HG03064 (cell line): Measurements from ENCODE around the gene ZC3H12D.
"Not testable (repeated sequence)": the region's sequence is repeated elsewhere in the genome, so short reads cannot be mapped to it uniquely, and the experiment has no call there.

Source experiments
- ATAC-seq: cut with Tn5 transposase; IDR thresholded peaks from one replicate; pipeline ENCODE4 v1.9.1; 2021; ENCODE audit warnings: low read depth; ENCODE audit not compliant: unreplicated experiment

ZC3H12D gene

DNA sequence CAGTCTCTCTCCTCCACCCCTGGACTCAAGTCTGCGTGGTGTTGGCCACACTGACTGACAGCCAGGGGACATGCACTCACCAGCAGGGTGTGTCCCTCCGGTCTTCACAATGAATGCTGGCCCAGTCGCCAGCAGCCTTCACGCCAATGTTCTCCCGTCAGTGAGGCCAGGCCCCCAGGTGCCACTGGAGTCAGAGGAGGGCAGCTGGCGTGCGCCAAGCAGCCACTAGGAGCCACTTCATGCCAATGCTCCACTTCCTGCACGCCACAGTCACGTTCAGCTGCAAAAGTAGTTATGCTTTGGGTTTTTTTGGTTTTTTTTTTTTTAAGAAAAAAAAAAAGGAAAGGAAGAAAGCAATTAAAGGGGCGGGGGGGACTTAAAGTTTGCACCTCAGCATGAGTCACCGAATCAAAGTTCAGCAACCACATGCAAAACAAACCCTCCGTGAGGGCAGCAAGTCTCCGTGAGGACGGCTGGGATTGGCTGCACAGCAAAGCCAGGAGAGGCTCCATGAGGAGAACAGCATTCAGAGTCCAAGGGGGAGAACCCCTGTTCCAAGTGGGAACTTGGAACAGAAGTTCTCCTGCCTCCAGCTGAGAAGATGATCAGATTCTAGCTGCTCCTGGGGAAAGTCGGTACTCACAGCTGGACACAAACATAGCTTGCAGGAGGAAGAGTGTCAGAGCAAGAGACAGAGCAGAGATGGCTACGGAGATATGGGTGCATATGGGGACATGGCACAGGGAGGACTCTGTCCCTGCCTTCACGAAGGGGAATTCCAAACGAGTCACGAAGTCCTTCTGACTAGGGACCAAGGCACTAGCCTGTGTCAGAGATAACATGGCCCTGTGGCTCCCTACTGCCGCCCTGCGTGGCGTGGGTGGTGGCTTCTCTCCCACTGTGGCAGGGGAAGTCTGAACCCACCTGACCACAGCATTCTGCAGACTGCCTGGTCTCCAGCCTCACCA, at the start of gene ZC3H12D:
Gene ZC3H12D, minus strand, starts transcription at position 282 of the 968 bp plus-strand sequence. CDS start 10,471 bp downstream, outside the sequence.
- peak; percentile 33 for ATAC-seq

DNA sequence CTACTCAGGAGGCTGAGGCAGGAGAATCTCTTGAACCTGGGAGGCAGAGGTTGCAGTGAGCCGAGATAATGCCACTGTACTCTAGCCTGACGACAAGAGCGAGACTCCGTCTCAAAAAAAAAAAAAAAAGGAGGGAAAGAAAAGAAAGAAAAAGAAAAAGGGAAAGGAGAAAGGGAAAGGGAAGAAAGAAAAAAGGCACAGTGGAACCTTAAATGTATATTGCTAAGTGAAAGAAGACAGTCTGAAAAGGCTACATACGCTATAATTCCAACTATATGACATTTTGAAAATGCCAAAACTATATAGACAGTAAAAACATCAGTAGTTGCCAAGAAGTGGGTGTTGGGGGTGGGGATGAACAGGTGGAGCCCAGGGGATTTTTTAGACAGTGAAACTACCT, 44.8 kb upstream of the ZC3H12D start:
- ATAC-seq: no peak

DNA sequence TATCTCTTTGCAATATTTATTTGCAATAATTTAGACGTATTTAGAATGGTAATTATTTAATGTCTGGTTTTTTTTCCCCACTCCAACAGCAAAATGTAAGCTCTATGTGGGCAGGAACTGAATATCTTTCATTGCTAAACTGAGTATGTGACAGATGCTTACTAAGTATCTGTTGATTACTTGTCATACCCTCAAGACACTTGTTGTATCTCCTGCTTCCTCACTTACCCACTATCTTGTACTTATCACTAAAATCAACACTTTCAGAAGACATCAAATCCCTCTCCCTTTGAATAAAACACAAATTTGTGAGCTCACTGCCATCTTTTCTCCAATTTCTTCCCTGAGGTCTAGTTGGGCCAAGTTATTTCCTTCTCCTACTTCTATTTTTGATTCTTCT, 30.7 kb upstream of the ZC3H12D start:
- no peak for ATAC-seq

DNA sequence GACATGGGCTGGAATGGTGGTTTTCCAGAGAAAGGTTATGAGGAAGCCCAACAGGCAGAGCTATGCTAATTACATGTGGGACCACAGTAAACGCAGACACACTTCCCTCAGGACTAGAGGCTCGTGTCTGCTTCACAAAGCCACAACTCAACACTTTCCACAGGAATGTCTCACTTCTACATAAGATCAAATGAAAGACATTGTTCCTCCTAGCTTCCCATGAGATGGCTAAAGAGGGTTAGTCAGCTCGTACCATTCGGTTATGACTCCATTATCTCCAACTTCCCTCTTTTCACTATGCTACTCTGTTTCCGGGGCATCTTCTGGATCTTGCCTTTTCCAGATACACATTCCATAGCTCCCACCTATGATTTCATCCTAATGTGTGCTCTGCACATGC, 29.1 kb upstream of the ZC3H12D start:
- ATAC-seq: no peak

DNA sequence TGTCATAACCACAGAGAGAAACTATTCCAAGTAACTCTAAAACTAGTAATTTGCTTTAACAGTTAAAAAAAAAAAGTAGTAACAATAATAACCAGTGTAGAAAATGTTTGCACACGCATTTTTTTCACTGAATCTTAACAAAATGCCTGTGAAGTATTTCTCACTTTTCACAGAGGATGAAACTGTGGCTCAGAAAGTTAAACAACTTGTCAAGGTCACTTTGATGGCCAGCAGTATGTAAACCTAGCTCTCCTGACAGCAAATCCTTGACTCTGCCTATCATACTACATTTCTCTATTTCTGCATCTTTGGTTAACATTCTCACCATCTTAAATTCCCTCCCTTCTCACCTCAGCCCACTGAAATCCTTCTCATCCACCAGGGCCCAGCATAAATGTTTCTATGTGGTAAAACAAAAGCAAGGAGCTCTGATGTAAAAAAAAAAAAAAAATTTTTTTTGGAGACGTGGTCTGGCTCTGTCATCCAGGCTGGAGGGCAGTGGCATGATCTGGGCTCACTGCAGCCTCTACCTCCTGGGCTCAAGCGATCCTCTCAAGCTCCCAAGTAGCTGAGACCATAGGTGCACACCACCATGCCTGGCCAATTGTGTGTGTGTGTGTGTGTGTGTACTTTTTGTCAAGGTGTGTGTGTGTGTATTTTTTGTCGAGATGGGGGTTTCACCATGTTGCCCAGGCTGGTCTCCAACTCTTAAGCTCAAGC, 26.1 kb upstream of the ZC3H12D start:
- ATAC-seq: no peak

DNA sequence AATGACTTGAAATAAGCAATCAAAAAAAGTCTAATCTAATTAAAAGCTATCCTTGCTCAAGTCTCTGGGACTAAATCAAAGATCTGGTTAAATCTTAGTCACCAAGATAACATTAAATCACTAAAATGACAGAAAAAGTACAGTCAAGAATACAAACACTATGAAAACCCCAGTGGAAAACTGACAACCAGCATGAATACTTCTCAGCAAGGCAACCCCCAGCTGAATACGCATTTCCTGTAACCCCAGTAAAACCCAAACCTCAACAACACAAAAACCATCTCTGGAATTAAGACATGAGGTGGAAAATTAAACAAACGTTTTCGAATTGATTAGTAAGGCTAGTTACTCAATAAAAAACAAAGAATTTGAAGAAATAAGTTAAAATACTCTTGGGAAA, 23.7 kb upstream of the ZC3H12D start:
- no peak for ATAC-seq

DNA sequence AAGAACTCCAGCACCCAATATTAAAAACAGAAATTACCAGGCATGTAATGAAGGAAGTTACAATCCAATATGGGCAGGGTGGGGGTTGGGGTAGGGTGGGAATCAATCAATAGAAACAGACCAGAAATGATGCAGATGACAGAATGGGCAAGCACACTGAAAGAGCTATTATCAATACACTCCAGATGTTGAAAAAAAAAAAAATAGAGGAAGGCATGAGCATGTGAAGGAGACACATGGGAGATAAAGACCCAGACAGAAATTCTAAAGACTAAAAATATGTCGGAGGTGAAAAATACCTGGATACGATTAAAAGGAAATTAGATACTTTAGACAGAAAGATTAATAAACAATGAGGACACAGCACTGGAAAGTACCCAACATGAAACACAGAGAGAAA, 19.1 kb upstream of the ZC3H12D start:
- ATAC-seq: no peak

DNA sequence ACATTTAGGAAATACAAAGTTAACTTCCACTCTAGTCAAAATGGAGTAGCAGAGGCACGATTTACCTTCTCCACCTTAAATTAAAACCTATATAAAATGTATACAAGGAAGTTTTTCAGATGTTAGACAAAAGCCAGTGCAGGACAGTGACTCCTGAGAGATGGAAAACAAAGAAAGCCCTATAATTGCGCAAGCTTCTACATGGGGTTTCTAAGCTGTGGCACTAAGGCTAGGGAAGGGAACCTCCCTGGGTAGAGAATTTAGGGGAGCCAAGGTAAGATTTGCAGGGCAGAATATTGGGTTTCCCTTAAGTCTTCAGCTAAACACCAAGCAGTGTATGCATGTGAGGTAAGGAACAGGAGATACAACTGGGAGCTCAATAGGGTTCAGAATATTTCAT, 18.5 kb upstream of the ZC3H12D start:
- no peak for ATAC-seq

DNA sequence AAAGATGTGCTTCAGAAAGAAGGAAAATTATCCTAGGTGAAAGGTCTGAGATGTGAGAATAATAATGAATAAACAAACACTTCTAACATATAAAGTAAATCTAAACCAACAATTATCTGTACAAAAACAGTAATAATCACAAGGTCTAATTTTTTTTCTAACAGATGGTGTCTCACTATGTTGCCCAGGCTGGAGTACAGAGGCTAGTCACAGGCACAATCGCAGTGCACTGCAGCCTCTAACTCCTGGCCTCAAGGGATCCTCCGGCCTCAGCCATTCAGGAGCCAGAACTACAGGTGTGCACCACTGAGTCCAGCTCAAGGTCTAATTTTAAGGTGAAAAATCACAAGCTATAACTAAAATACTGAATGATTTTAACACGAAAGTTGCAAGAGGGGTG, 17.0 kb upstream of the ZC3H12D start:
- ATAC-seq: no peak

DNA sequence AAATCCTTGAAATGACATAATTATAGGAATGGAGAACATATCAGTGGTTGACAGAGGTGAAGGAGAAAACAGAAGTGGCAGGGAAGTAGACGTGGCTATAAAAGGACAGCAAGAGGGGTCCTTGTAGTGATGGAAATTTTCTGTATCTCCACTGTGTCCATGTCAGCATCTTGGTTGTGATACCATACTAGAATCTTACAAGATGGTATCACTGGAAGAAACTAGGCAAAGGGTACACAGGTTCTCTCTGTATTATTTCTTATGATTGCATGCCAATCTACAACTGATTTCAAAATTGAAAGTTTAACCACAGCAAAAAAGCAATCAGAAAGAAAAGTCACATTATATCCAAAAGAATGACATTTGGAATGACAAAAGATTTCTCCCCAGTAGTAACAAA, 16.4 kb upstream of the ZC3H12D start:
- ATAC-seq: no peak

DNA sequence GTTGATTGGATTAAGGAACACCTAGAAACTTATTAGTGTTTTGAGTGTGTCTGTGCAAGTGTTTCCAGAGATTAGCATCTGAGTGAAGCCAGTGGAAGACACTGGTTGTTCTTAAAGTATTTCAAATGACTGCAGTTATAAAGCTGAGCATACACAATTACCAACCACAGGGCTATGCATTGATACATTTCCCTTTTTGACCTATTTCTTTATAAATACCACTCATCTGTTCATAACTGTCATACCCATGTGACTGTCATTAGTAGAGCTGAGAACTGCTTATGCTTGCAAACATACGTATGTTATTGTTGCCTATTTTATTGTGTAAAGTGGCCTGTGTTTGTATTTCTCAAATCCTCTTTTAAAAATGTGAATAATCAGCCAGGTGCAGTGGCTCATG, 15.3 kb upstream of the ZC3H12D start:
- no peak for ATAC-seq

DNA sequence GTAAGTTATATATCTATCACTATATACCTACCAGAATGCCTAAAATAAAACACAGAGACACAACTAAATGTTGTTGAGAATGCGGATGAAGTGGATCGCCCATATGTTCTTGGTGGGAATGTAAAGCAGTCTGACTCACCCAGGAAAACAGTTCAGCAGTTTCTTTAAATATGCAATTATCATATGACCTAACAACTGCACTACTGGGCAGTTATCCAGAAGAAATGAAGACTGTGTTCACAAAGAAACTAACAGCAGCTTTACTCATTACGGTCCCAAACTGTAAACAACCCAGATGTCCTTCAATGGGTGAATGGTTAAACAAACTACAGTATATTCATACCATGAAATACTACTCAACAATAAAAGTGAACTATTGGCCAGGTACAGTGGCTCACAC, 14.3 kb upstream of the ZC3H12D start:
- no peak for ATAC-seq

DNA sequence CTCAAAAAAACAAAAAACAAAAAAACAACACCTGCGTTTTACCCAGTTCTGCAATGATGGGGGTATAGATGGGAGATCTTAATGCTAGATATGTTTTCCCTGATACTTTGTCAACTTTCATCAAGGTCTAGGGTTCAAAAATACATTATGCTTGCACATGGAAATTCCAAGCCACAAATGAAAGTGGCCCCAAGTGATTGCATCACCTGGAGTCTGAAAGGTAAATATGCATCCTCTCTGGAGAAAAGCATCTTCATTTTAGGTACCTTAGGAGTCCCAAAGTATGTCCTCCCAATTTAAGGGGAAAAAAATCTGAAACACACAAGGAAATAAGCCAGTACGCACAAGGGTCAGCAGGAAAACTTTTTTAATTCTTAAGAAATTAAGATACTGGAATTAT, 12.6 kb upstream of the ZC3H12D start:
- ATAC-seq: no peak

DNA sequence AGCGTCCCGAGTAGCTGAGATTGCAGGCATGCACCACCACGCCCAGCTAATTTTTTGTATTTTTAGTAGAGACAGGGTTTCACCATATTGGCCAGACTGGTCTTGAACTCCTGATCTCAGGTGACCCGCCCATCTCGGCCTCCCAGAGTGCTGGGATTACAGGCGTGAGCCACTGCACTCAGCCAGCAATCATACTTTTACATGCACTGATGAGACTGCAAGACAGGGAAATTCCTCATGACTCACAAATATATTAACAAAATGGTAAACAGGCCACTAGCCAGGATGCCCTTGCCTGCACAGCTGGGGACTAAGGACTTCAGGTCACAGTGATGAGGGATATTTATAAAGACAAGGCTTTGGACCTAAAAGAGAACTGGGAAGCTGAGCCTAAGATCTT, 11.8 kb upstream of the ZC3H12D start:
- not testable (repeated sequence) for ATAC-seq

DNA sequence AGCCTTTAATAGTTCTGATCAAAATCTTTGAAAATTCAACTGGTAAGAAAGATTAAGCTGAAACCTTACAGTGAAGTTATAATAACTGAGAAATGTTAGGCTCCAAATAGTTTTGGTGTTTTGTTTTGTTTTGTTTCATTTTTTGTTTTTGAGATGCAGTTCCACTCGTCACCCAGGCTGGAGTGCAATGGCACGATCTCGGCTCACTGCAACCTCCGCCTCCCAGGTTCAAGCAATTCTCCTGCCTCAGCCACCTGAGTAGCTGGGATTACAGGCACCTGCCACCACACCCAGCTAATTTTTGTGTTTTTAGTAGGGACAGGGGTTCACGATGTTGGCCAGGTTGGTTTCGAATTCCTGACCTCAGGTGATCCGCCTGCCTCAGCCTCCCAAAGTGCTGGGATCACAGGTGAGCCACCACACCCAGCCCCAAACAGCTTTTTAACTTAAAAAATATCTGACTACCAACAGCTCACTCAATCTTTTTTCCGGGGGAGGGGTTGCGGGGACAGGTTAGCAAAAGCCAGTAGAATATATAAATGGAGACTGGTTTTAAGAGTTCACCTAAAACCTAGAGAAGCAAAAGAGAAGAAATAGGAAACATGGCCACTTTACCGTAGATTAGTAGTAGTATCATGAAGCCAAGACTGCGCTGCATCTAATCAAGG, 10.7 kb upstream of the ZC3H12D start:
- not testable (repeated sequence) for ATAC-seq

DNA sequence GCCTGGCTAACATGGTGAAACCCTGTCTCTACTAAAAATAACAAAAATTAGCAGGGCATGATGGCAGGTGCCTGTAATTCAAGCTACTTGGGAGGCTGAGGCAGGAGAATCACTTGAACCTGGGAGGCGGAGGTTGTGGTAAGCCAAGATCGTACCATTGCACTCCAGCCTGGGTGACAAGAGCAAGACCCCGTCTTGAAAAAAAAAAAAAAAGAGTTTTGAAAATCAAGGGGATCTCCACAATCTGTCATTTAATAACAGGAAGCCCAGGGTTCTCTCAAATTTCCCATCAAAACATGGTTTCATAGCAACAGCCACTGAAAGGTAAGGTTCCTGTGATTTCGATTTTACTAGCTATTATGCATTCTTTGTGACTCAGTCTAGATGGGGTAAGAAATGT, 10.0 kb upstream of the ZC3H12D start:
- not testable (repeated sequence) for ATAC-seq

DNA sequence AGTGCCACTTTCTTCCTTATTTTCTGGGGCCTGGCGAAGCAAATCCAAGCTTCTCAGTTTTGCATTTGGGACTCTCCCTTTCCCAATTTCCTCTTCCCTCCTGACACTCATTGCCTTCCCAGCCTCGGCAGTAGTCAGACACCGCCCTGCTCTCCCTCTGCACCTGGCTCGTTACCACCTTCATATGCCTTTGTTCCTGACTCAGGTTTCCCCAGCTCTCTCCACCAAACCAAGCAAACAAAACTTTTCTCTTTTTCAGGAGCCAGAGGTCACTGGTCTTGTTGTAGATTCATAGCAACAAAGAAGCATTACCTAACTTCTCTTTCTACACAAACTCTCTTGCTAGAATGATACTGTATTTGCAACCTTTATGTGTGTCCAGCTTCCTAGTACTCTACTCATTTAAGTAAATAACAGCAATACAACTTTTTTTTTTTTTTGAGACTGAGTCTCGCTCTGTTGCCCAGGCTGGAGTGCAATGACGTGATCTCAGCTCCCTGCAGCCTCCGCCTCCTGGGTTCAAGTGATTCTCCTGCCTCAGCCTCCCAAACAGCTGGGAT, 9.0 kb upstream of the ZC3H12D start:
- no peak for ATAC-seq

DNA sequence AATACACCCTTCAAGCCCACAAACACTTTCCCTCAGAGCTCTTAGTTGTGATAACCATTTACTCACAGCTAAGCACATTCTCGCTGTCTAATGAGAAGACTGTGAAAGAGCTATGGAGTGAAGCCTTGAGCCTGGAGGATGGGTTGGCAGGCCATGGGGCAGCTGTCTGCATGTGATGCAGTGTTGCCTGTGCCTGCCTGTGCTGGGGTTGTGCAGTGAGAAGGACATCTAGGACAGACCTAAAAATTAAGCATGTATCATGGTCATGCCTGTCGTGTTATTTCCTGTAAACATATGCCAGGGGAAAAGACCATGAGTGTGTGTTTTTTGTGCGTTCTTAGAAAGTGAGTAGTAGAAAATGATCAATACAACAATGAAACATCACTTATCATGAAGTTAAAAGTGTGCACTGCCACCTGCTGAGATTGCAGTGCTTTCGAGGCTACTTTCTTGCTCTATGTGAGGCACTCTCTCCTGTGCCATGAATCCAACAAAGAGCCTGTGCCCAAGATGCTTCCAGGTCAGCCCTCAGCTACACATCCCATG, 8.1 kb upstream of the ZC3H12D start:
- ATAC-seq: no peak

DNA sequence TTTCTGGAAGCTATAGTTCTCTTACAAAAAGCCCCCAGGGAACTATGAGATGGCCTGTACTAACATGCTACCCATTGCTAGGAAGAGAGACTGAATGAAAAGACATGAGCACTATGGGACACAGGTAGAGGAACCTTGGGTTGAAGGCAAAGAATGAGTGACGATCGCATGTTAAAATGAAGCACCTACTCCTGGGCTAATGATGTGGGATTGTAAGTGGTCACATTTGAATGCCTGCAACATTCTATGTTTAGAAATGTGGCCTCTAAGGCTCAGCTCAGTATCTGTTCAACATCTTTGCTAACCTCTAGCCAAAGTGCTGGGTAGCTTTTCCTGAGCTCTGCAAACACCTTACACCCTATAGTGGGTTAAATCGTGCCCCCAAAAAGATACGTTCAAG, 5.2 kb upstream of the ZC3H12D start:
- ATAC-seq: no peak

DNA sequence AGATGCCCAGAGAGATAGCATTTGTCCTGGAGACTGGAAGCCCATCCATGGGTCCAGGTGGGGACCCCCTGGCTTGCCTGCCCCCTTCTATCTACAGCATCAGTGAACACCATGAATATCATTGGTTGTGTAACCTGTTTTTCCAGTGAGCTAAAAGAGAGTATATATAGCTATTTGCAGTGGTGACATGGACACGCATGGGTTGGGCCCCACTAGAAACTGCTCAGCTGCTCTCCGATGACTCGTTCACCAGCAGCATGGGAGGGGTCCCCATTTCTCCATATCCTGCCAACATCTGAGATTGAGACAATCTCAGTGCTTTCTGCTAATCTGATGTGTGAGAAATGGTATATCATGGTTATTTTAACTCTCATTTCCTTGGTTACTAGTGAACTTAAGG, 4.0 kb upstream of the ZC3H12D start:
- ATAC-seq: no peak

DNA sequence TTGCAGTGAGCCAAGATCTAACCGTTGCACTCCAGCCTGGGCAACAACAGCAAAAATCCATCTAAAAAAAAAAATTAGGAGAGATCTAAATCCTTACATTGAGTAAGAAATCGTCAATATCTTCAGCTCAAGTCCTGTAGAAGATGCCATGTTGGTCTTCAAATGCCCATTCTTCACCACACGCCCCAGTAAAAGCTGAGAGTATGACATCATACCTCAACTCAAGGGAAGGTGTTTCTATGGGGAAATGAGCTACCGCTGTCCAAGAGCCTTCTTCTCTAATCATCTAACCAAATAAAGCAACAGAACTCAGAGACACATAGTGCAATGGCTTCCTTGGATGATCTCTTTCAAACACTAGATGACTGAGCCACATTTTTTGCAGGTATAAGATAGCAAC, 2.5 kb upstream of the ZC3H12D start:
- ATAC-seq: no peak
